ENCODE measurements around the gene CEBPB.

CEBPB gene

GRCh38 chr20:50215101-50215690 lies 24.6 kb downstream of the CEBPB start:
- Histone ChIP-seq H3K27ac (no peak overlapping the region), H3K36me3 (no peaks in the 10 kb centered on the region), H3K9me3 (no peaks in the 10 kb centered on the region), H3K4me3 (no peak overlapping the region), H3K4me1 (peaks cover 0 to 20% (median 5%) of the 10 kb centered on the region in 4 donors), H3K27me3 (no peaks in the 10 kb centered on the region)
- intact Hi-C loops (cut with DNase I; ENCODE audit: low total_unique reads): no loop called here
- DNase-seq: peak in 1 of 2 donors; percentile 51
- TF ChIP-seq CTCF (IDR thresholded peaks at IDR 0.05): no peak

- TF ChIP-seq CTCF (IDR thresholded peaks at IDR 0.05): no peak
- Histone ChIP-seq H3K4me1 (peaks cover 0 to 23% (median 7%) of the 10 kb centered on the region in 4 donors), H3K27ac (no peak overlapping the region), H3K36me3 (no peaks in the 10 kb centered on the region), H3K4me3 (no peak overlapping the region), H3K27me3 (no peaks in the 10 kb centered on the region), H3K9me3 (no peaks in the 10 kb centered on the region)
- intact Hi-C loops (cut with DNase I; ENCODE audit: low total_unique reads): no loop called here
- DNase-seq: peak in 1 of 2 donors; percentile 55
These were observed 25.3 kb downstream of the CEBPB start for GRCh38 chr20:50215926-50216325.

- H3K4me3 ChIP-seq: no peak overlapping the region
- intact Hi-C loops (cut with DNase I; ENCODE audit: low total_unique reads): no loop called here
- H3K9me3 ChIP-seq: no peaks in the 10 kb centered on the region
- no peak for TF ChIP-seq CTCF (IDR thresholded peaks at IDR 0.05)
- peak in 1 of 2 donors; percentile 52 for DNase-seq
- no peaks in the 10 kb centered on the region for H3K27me3 ChIP-seq
- H3K4me1 ChIP-seq: peaks cover 0 to 23% (median 7%) of the 10 kb centered on the region in 4 donors
- no peaks in the 10 kb centered on the region for H3K36me3 ChIP-seq
- H3K27ac ChIP-seq: no peak overlapping the region
These were observed 26.0 kb downstream of the CEBPB start for GRCh38 chr20:50216543-50217206.

GRCh38 chr20:50217207-50217949 lies 26.7 kb downstream of the CEBPB start:
- peak in 1 of 2 donors; percentile 61 for DNase-seq
- Histone ChIP-seq H3K27ac (no peak overlapping the region), H3K4me3 (no peak overlapping the region), H3K36me3 (no peaks in the 10 kb centered on the region), H3K9me3 (no peaks in the 10 kb centered on the region), H3K27me3 (no peaks in the 10 kb centered on the region), H3K4me1 (peaks cover 0 to 23% (median 7%) of the 10 kb centered on the region in 4 donors)
- intact Hi-C loops (cut with DNase I; ENCODE audit: low total_unique reads): no loop called here
- TF ChIP-seq CTCF (IDR thresholded peaks at IDR 0.05): no peak

- TF ChIP-seq CTCF (IDR thresholded peaks at IDR 0.05): no peak
- H3K4me3 ChIP-seq: no peak overlapping the region
- H3K9me3 ChIP-seq: no peaks in the 10 kb centered on the region
- H3K36me3 ChIP-seq: no peaks in the 10 kb centered on the region
- intact Hi-C loops (cut with DNase I; ENCODE audit: low total_unique reads): no loop called here
- peak in 1 of 2 donors; percentile 84 for DNase-seq
- H3K4me1 ChIP-seq: peaks cover 0 to 35% (median 11%) of the 10 kb centered on the region in 4 donors
- H3K27me3 ChIP-seq: no peaks in the 10 kb centered on the region
- H3K27ac ChIP-seq: no peak overlapping the region
These were observed 28.4 kb downstream of the CEBPB start for GRCh38 chr20:50218987-50219435.

Measured in tibial artery (tissue), 4 donors.